HUDEP-2 (cell line): ENCODE measurements around the gene FIGNL1.

Experiments used
- DNase-seq, 76 experiments: peaks; one replicate each; lab custom pipeline; 2025; ENCODE audit not compliant: unreplicated experiment in 76 of 76; lab: John Stamatoyannopoulos, UW

FIGNL1 gene

DNA sequence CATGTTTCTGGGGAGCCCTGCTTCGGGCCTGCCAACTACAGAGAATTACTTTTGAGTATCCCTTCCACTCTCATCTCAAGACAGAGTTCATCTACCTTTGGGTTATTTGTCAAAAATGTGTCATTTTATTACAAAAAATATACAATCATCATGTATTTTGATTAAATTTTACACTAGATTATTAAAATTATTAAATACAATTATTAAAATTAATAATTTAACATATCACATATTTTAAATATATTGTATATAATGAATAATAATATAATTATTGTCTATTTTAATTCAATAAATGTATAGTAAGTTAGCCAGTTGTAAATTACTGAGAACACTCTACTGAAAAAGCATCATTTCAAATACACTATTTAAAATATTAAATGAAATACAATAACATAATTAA, 50.9 kb downstream of the FIGNL1 start:
- no peak for DNase-seq

DNA sequence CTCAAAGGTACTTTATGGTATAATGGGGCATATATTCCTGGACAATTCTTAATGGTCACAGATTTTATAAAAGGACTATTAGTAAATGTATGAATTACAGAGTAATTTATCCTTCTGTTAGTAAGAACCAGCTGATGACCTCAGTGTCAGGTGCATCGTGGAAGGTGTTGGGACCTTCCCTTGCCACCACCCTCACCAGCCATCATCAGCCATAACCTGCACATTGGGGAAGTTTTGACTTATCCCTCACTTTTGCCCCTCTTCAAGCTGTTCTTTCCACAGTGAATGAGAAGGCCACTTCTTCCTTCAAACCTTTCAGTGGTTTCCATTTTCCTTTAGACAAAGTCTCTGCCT, 52.2 kb downstream of the FIGNL1 start:
- no peak for DNase-seq

DNA sequence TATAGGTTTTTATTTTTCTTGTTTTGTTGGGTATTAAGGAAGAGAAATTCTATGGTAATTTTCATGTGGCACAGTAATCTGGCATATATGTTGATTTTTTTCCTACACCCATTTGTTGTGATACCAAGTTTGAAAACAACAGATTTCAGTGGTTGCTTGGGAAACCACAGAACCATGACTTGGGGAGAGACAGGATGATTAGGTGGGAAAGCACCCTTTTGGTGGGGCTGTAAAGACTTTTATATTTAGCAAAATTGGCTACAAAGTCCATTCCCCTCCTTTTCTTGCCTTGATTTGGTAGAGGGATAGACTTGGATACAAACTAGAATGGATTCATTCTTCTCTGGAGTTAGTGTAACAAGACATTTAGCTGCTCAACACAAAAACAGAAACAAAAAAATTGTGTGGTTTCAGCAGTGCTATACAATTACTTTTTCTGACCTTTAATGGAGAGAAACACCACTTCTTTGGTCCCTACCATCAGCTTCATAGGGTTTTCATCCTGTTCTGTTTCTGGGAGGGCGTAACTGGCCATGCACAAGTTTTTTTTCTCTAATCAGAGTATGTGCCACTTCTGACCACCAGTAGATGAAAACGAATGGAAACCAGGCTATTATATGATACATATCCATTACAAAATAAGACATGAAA, 52.7 kb downstream of the FIGNL1 start:
- no peak for DNase-seq

DNA sequence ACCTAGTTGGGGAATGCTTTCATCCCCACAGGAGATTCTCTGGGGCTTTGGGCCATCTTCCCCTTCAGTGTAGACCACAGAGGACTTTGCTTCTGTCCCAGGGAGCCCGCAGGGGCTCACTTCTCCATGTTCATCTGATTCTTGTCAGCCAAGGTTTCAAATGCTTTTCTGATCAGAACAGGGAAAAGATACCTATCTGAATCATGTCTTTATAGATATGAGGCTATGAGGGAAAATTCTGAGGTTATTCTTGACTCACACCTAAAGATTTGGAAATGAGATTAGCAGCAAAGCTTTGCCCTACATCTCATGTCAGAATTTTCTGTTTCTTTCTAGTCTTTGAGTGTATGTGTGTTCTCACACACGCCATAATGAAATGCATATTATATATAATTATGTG, 53.3 kb downstream of the FIGNL1 start:
- no peak for DNase-seq

DNA sequence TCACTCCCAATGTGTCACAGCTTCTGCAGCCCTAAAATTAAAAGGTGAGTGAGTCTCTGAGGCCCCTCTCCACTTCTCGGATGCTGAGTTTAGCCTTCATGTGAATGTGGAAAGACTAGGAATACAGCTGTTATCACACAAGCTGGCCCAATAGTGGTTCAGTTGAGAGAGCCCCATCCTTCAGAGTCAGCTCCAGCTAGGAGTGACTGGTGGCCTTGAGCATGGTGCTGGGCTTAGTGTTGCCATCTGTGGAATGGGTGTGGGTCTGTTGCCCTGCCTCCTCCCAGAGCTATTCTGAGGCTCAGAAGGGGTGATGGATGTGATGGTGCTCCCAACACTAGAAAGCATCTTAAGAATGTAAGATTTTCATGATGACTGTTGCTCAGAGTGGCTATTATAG, 55.8 kb downstream of the FIGNL1 start:
- no peak for DNase-seq
